Measurements from ENCODE around the gene PPP1R13B. TPM values are rescaled to one million over a fixed set of nuclear protein-coding genes. Genes with fewer than 3 reads are reported as not detected.

The PPP1R13B gene
- total RNA-seq, 3 donors from 2014 or later, result 6.4 to 21.8 (median 18.4) TPM

GRCh38 chr14:103836976-103837725, 10.2 kb downstream of the PPP1R13B start:
- H3K4me3 ChIP-seq, result no peak overlapping the region
- DNase-seq (ENCODE audit: low spot score in 2 of 2), result no peak
- H3K27ac ChIP-seq, result no peak overlapping the region
- TF ChIP-seq POLR2AphosphoS5 (IDR thresholded peaks at IDR 0.05) (no peak), POLR2A (IDR thresholded peaks at IDR 0.05) (no peak), CTCF (IDR thresholded peaks at IDR 0.05) (no peak)
- H3K36me3 ChIP-seq, result no peaks in the 10 kb centered on the region
- H3K9me3 ChIP-seq, result no peaks in the 10 kb centered on the region
- intact Hi-C loops (cut with DNase I; ENCODE audit: low total_unique reads), result loop anchor here (10.0 kb wide), 1 partner anchor 1842 kb away; no protein-coding TSS in a partner anchor
- H3K4me1 ChIP-seq, result no peaks in the 10 kb centered on the region
- H3K27me3 ChIP-seq, result no peaks in the 10 kb centered on the region

- intact Hi-C loops (cut with DNase I; ENCODE audit: low total_unique reads), result loop anchor here (10.0 kb wide), 1 partner anchor 1840 kb away; no protein-coding TSS in a partner anchor
- Histone ChIP-seq H3K4me1 (no peaks in the 10 kb centered on the region), H3K36me3 (no peaks in the 10 kb centered on the region), H3K27ac (no peak overlapping the region), H3K4me3 (no peak overlapping the region), H3K27me3 (no peaks in the 10 kb centered on the region), H3K9me3 (no peaks in the 10 kb centered on the region)
- TF ChIP-seq POLR2A (IDR thresholded peaks at IDR 0.05) (no peak), CTCF (IDR thresholded peaks at IDR 0.05) (no peak), POLR2AphosphoS5 (IDR thresholded peaks at IDR 0.05) (no peak)
- no peak for DNase-seq (ENCODE audit: low spot score in 2 of 2)
Observed at GRCh38 chr14:103834956-103835355, 12.4 kb downstream of the PPP1R13B start.

GRCh38 chr14:103833711-103834110, 13.7 kb downstream of the PPP1R13B start:
- intact Hi-C loops (cut with DNase I; ENCODE audit: low total_unique reads), result loop anchor here (10.0 kb wide), 1 partner anchor 1839 kb away; no protein-coding TSS in a partner anchor
- TF ChIP-seq POLR2A (IDR thresholded peaks at IDR 0.05) (no peak), CTCF (IDR thresholded peaks at IDR 0.05) (no peak), POLR2AphosphoS5 (IDR thresholded peaks at IDR 0.05) (no peak)
- H3K4me3 ChIP-seq, result no peak overlapping the region

GRCh38 chr14:103832046-103832445, 15.3 kb downstream of the PPP1R13B start:
- TF ChIP-seq CTCF (IDR thresholded peaks at IDR 0.05) (no peak), POLR2AphosphoS5 (IDR thresholded peaks at IDR 0.05) (no peak), POLR2A (IDR thresholded peaks at IDR 0.05) (no peak)
- H3K9me3 ChIP-seq, result no peaks in the 10 kb centered on the region
- DNase-seq (ENCODE audit: low spot score in 2 of 2), result no peak
- intact Hi-C loops (cut with DNase I; ENCODE audit: low total_unique reads), result loop anchor here (10.0 kb wide), 1 partner anchor 1837 kb away; no protein-coding TSS in a partner anchor
- no peak overlapping the region for H3K27ac ChIP-seq
- H3K4me1 ChIP-seq, result no peaks in the 10 kb centered on the region
- H3K36me3 ChIP-seq, result no peaks in the 10 kb centered on the region
- H3K27me3 ChIP-seq, result no peaks in the 10 kb centered on the region
- no peak overlapping the region for H3K4me3 ChIP-seq

More at GRCh38 chr14:103833711-103834110, 13.7 kb downstream of the PPP1R13B start:
- H3K27ac ChIP-seq, result no peak overlapping the region
- no peaks in the 10 kb centered on the region for H3K4me1 ChIP-seq
- no peaks in the 10 kb centered on the region for H3K9me3 ChIP-seq
- no peak for DNase-seq (ENCODE audit: low spot score in 2 of 2)
- no peaks in the 10 kb centered on the region for H3K36me3 ChIP-seq
- no peaks in the 10 kb centered on the region for H3K27me3 ChIP-seq

Data from breast epithelium (tissue), 4 donors.